Muscle of leg (tissue), 11 donors: ENCODE measurements around the gene CCDC12. TPM values are rescaled to one million over a fixed set of nuclear protein-coding genes. Genes with fewer than 3 reads are reported as not detected.
"Not testable (repeated sequence)": the region's sequence is repeated elsewhere in the genome, so short reads cannot be mapped to it uniquely, and the experiment has no call there.

Source experiments
- DNase-seq: peaks from one replicate; pipeline ENCODE4 v3.0.0; 2013
- H3K27ac ChIP-seq: one replicate; pipeline ENCODE4 v1.5.1; 2013; ENCODE audit warnings: mild to moderate bottlenecking, low read length, control low read depth
- H3K27me3 ChIP-seq: one replicate; pipeline ENCODE4 v1.6.1; 2013; ENCODE audit warnings: low read length; ENCODE audit not compliant: control insufficient read depth, insufficient read depth
- H3K36me3 ChIP-seq: one replicate; pipeline ENCODE4 v1.6.1; 2013; ENCODE audit warnings: low read length; ENCODE audit not compliant: control insufficient read depth, insufficient read depth
- H3K4me1 ChIP-seq: one replicate; pipeline ENCODE4 v1.6.1; 2013; ENCODE audit warnings: low read length; ENCODE audit not compliant: control insufficient read depth, insufficient read depth
- H3K4me3 ChIP-seq: one replicate; pipeline ENCODE4 v1.5.1; 2013; ENCODE audit warnings: low read length, control low read depth
- H3K9me3 ChIP-seq: replicated peaks from 2 replicates; pipeline ENCODE4 v1.6.1; 2013; ENCODE audit warnings: low read depth, low read length; ENCODE audit not compliant: control insufficient read depth
- WGBS: methylation state at CpG from one replicate; pipeline ENCODE4 v1.1.5; 2013; ENCODE audit warnings: missing lambda C conversion rate; ENCODE audit not compliant: insufficient coverage; 5-methylcytosine and 5-hydroxymethylcytosine counted together
- polyA plus RNA-seq, 8 donors: library from polyadenylated mRNA; unstranded; fragments of 120-200 nt; gene quantifications; one replicate each; pipeline versions ENCODE4 v1.2.1 to v1.2.3, GENCODE V29; 2013; ENCODE audit warnings: inconsistent platforms in 1 of 8, low replicate concordance in 1 of 8; ENCODE audit not compliant: insufficient read length in 8 of 8, insufficient read depth in 1 of 8
- total RNA-seq: library from RNA; stranded (reverse); fragments of 120-200 nt; gene quantifications from one replicate; pipeline ENCODE4 v1.2.4, GENCODE V29; 2013

Gene CCDC12
- total and polyA plus RNA-seq, 9 donors, result 37.7 to 56.4 (median 46.9) TPM

GRCh38 chr3:46915297-46915822 is 61.2 kb downstream of the CCDC12 start:
- Histone ChIP-seq H3K27me3 (no peaks in the 10 kb centered on the region), H3K4me3 (no peak overlapping the region), H3K4me1 (peaks cover 5% of the 10 kb centered on the region), H3K9me3 (peaks cover 11% of the 10 kb centered on the region), H3K27ac (no peak overlapping the region), H3K36me3 (peaks cover 35% of the 10 kb centered on the region)
- WGBS, result 90% methylated on average over 5 of the region's 8 CpGs
- no peak for DNase-seq

DNA sequence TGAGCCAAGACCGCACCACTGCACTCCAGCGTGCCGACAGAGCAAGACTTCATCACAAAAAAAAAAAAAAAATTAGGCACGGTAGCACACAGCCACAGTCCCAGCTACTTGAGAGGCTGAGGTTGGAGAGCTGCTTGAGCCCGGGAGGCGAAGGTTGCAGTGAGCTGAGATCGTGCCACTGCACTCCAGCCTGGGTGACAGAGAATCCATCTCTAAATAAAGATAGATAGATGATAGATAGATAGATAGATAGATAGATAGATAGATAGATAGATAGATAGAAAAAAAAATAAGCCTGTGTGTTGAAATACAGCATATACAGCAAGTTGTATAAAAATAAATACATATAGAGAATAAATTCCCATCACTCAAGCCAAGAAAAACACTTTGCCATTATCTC is 61.7 kb downstream of the CCDC12 start:
- H3K27me3 ChIP-seq, result no peaks in the 10 kb centered on the region
- H3K9me3 ChIP-seq, result peaks cover 11% of the 10 kb centered on the region
- H3K36me3 ChIP-seq, result peaks cover 32% of the 10 kb centered on the region
- DNase-seq, result no peak
- no peak overlapping the region for H3K27ac ChIP-seq
- no CpG with 5 or more reads among the region's 7 CpGs for WGBS
- no peak overlapping the region for H3K4me3 ChIP-seq
- peaks cover 6% of the 10 kb centered on the region for H3K4me1 ChIP-seq

DNA sequence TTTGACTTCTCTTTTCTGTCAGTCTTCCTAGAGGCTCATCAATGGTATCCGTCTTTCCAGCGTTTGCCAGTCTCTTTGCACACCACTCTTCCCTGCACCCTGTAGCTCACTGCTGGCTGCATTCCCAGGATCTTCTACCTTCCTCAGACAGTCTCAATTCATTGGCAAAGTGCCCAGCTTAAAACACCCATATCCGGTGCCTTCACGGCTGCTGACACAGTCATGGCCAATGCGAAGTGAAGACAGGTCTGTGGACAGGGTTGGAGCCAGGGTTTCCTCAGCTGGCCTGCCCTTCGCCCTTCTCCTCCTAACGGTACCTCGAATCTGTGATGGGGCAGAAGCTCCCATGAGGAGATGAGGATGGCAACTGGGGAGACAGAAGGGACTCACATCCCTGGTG is 62.9 kb downstream of the CCDC12 start:
- peaks cover 20% of the 10 kb centered on the region for H3K36me3 ChIP-seq
- H3K4me3 ChIP-seq, result no peak overlapping the region
- H3K27ac ChIP-seq, result no peak overlapping the region
- peak; percentile 56 for DNase-seq
- peaks cover 18% of the 10 kb centered on the region for H3K4me1 ChIP-seq
- H3K9me3 ChIP-seq, result peaks cover 11% of the 10 kb centered on the region
- H3K27me3 ChIP-seq, result peaks cover 7% of the 10 kb centered on the region
- WGBS, result 59% methylated on average over 2 of the region's 8 CpGs

DNA sequence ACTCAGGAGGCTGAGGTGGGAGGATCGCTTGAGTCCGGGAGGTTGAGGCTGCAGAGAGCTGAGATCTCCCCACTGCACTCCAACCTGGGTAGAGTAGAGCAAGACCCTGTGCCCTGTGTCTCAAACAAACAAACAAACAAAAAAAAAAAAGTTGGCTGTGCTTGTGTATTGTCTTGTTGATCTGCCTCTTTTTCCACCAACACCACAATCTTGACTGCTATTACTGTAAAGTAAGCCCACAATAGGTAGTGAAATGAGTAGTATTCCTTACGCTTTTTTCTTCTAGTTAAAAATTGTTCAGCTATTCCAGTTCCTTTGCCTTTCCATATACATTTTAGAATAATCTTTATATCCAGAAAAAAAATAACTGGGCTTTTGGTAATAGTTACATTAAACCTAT is 63.6 kb downstream of the CCDC12 start:
- DNase-seq, result no peak
- Histone ChIP-seq H3K27me3 (peaks cover 11% of the 10 kb centered on the region), H3K36me3 (peaks cover 13% of the 10 kb centered on the region), H3K27ac (no peak overlapping the region), H3K9me3 (peaks cover 6% of the 10 kb centered on the region), H3K4me3 (no peak overlapping the region), H3K4me1 (peaks cover 22% of the 10 kb centered on the region)
- WGBS, result no CpG with 5 or more reads among the region's 3 CpGs

DNA sequence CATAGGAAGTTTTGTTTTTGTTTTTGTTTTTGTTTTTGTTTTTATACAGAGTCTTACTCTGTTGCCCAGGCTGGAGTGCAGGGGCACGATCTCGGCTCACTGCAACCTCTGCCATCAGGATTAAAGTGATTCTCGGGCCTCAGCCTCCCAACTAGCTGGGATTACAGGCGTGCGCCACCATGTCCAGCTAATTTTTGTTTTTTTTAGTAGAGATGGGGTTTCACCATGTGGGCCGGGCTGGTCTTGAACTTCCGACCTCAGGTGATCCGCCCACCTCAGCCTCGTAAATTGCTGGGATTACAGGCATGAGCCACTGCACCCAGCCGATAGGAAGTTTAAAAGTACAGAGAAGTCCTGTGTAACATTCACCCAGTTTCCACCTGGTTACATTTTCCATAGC is 65.6 kb downstream of the CCDC12 start:
- H3K27ac ChIP-seq, H3K4me3 ChIP-seq, H3K36me3 ChIP-seq, DNase-seq, H3K9me3 ChIP-seq: not testable (repeated sequence)
- Histone ChIP-seq H3K4me1 (peaks cover 22% of the 10 kb centered on the region), H3K27me3 (peaks cover 15% of the 10 kb centered on the region)
- 100% methylated on average over 3 of the region's 10 CpGs for WGBS

- no peaks in the 10 kb centered on the region for H3K36me3 ChIP-seq
- H3K9me3 ChIP-seq, result no peaks in the 10 kb centered on the region
- no peak for DNase-seq
- WGBS, result 83% methylated on average over 6 of the region's 6 CpGs
- no peak overlapping the region for H3K4me3 ChIP-seq
- no peak overlapping the region for H3K27ac ChIP-seq
- peaks cover 22% of the 10 kb centered on the region for H3K4me1 ChIP-seq
- peaks cover 15% of the 10 kb centered on the region for H3K27me3 ChIP-seq
Measured at GRCh38 chr3:46910166-46910760, 66.3 kb downstream of the CCDC12 start.

- 18% methylated on average over 13 of the region's 18 CpGs for WGBS
- Histone ChIP-seq H3K4me3 (no peak overlapping the region), H3K27ac (no peak overlapping the region), H3K4me1 (peaks cover 22% of the 10 kb centered on the region), H3K9me3 (no peaks in the 10 kb centered on the region), H3K36me3 (no peaks in the 10 kb centered on the region), H3K27me3 (peaks cover 15% of the 10 kb centered on the region)
- DNase-seq, result peak; percentile 91
Measured at GRCh38 chr3:46909535-46910161, 66.9 kb downstream of the CCDC12 start.

- Histone ChIP-seq H3K27me3 (peaks cover 15% of the 10 kb centered on the region), H3K36me3 (no peaks in the 10 kb centered on the region), H3K27ac (no peak overlapping the region), H3K4me1 (peaks cover 22% of the 10 kb centered on the region), H3K9me3 (no peaks in the 10 kb centered on the region), H3K4me3 (no peak overlapping the region)
- WGBS, result 54% methylated on average over 4 of the region's 8 CpGs
- no peak for DNase-seq
Measured at GRCh38 chr3:46908986-46909534, 67.5 kb downstream of the CCDC12 start.

DNA sequence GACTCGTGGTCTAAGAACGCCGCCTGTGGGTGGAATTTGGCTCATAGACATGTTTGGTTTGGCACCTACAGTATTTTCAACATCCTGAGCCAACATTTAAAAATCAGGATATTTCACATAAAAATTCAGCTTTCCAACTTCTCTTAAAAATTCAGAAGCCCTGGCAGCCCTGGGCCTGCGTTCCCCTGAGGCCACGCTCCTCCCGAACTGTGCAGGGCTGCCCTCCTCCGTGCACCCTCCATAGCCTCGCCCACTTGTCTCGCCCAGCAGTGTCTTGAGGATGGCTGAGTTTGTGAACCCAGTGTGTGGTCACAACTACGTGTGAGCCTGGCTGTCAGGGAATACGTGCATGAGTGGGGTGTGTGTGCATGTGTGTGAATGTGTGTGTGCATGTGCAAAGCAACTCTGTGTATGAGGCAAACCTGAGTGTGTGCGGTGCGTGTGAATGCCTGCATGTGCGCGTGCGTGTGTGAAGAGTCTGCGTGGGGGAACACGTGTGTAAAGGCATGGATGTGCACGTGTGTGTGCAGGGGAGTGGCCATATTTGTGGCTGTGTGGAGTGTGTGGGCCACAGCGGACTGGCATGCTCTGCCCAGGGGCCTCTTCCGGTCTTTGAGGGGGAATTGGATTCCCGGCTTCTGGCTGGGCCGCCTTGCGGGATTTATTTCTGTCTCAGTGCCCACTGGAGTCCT is 68.1 kb downstream of the CCDC12 start:
- Histone ChIP-seq H3K36me3 (no peaks in the 10 kb centered on the region), H3K4me3 (no peak overlapping the region), H3K9me3 (no peaks in the 10 kb centered on the region), H3K27me3 (peaks cover 15% of the 10 kb centered on the region), H3K27ac (no peak overlapping the region), H3K4me1 (peaks cover 18% of the 10 kb centered on the region)
- peak; percentile 51 for DNase-seq
- WGBS, result 53% methylated on average over 14 of the region's 24 CpGs

DNA sequence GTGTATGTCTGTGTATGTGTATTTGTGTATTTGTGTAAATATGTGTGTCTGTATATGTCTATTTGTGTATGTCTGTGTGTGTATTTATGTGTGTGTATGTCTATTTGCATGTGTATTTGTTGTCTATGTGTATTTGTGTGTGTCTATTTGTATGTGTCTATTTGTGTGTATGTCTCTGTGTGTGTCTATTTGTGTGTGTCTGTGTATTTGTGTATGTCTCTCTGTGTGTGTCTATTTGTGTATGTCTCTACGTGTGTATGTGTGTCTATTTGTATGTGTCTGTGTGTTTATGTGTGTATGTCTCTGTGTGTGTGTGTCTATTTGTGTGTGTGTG is 68.6 kb downstream of the CCDC12 start:
- no peaks in the 10 kb centered on the region for H3K36me3 ChIP-seq
- H3K9me3 ChIP-seq, result no peaks in the 10 kb centered on the region
- no CpG with 5 or more reads among the region's 1 CpG for WGBS
- peaks cover 15% of the 10 kb centered on the region for H3K27me3 ChIP-seq
- peaks cover 18% of the 10 kb centered on the region for H3K4me1 ChIP-seq
- H3K27ac ChIP-seq, result no peak overlapping the region
- H3K4me3 ChIP-seq, result no peak overlapping the region
- DNase-seq, result no peak
